IPS-20b (cell line): Measurements from ENCODE around the gene ZNF488.
"Not testable (repeated sequence)": the region's sequence is repeated elsewhere in the genome, so short reads cannot be mapped to it uniquely, and the experiment has no call there.

Source experiments
- H3K27ac ChIP-seq: one replicate; pipeline ENCODE4 v1.5.1; 2013; ENCODE audit warnings: low read length
- H3K27me3 ChIP-seq: 2 replicates; pipeline ENCODE4 v1.6.1; 2013; ENCODE audit warnings: mild to moderate bottlenecking, low read length, inconsistent platforms; ENCODE audit not compliant: insufficient read depth
- H3K36me3 ChIP-seq: 2 replicates; pipeline ENCODE4 v1.6.1; 2013; ENCODE audit warnings: low read depth, mild to moderate bottlenecking, inconsistent platforms, low read length, moderate library complexity; ENCODE audit not compliant: insufficient read depth
- H3K4me1 ChIP-seq: 2 replicates; pipeline ENCODE4 v1.6.1; 2013; ENCODE audit warnings: mild to moderate bottlenecking, control low read depth, inconsistent platforms, low read length, moderate library complexity; ENCODE audit not compliant: insufficient read depth
- H3K4me3 ChIP-seq: 2 replicates; pipeline ENCODE4 v1.5.1; 2013; ENCODE audit warnings: mild to moderate bottlenecking, low read length, inconsistent platforms
- H3K9ac ChIP-seq: 2 replicates; pipeline ENCODE4 v1.6.1; 2013; ENCODE audit warnings: low read depth, mild to moderate bottlenecking, inconsistent platforms, low read length, moderate library complexity
- H3K9me3 ChIP-seq: 2 replicates; pipeline ENCODE4 v1.6.1; 2013; ENCODE audit warnings: mild to moderate bottlenecking, low read depth, low read length, inconsistent platforms; ENCODE audit not compliant: insufficient read depth

The ZNF488 gene, protein sequence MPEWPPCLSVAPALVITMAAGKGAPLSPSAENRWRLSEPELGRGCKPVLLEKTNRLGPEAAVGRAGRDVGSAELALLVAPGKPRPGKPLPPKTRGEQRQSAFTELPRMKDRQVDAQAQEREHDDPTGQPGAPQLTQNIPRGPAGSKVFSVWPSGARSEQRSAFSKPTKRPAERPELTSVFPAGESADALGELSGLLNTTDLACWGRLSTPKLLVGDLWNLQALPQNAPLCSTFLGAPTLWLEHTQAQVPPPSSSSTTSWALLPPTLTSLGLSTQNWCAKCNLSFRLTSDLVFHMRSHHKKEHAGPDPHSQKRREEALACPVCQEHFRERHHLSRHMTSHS

DNA sequence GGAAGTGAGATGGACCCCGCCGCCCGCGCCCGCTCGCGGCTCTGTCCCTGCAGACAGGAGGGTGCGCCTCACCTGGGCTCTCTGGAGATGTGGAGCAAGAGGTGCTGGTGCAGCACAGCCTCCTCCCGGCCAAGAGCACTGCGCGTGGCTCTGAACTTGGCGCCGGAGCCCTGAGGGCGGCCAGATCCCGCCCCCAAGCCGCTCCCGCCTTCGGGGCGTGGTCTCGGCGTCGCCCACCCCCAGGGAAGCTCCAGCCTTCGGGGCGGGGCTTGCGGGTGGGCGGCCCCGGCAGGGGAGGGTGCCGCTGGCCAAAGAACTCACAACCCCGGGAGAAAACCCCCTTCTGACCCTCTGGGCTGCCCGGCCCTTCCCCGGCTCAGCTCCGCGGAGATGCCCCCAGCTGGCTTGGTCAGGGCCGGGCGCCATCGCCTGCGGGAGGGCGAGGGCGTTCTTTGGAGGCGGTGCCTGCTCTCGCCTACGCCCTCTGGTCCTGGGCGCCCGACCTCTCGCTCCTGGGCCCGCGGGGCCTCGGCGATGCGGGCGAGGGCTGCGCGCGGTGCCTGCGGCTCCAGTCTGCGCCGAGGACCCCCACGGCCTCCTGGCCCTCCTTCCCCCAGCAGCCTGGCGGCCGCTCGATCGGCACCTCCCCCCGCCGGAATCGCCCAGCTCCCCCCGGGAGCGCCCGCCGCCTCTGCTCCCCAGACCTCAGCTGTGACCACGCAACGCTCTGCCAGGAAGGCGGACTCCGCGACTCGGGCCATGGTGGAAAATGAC, at the start of gene ZNF488:
TSS of gene ZNF488 (minus strand) at position 146 of the 774 bp plus-strand sequence. CDS start 15,464 bp downstream, outside the sequence.
- H3K4me1 ChIP-seq = peaks cover 19% of the 10 kb centered on the region; the same call in 1 of the 2 replicates
- peak within 1 kb of the TSS; percentile 47; the same call in 1 of the 2 replicates for H3K9ac ChIP-seq
- H3K4me3 ChIP-seq = peak within 1 kb of the TSS; percentile 74
- H3K9me3 ChIP-seq = no peaks in the 10 kb centered on the region
- no peaks in the 10 kb centered on the region for H3K36me3 ChIP-seq
- H3K27me3 ChIP-seq = peaks cover 25% of the 10 kb centered on the region
- H3K27ac ChIP-seq = no peak within 1 kb of the TSS

DNA sequence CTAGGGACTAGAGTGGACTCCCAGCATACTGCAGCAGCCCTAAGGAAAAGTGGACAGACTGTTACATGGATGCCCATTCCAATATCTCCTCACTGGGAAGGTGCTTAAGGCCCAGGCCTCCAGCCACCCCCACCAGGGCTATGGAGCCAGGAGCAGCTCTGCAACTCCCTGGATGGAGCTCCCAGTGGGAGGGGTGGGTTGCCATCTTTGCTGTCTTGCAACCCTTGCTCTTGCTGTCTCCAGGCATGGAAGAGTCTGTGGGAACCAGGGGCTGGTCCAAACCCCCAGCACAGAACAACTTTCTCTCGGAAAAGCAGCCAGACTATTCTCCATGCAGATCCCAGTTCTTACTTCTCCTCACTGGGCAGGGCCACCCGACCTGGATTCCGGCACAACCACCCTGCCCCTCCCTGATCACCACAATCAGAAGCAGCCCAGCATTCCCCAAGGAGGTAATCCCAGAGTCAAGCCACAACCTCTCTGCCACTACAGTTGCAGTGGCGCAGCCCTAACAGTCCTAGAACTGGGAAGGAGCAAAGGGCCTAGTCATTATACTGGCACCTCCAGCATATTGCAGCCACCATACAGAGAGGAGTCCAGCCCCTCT, 41.8 kb upstream of the ZNF488 start:
- Histone ChIP-seq H3K9me3 (no peaks in the 10 kb centered on the region), H3K36me3 (no peaks in the 10 kb centered on the region), H3K9ac (no peak overlapping the region), H3K27me3 (no peaks in the 10 kb centered on the region), H3K4me1 (peaks cover 4% of the 10 kb centered on the region; the same call in 1 of the 2 replicates), H3K4me3 (no peak overlapping the region), H3K27ac (no peak overlapping the region)

DNA sequence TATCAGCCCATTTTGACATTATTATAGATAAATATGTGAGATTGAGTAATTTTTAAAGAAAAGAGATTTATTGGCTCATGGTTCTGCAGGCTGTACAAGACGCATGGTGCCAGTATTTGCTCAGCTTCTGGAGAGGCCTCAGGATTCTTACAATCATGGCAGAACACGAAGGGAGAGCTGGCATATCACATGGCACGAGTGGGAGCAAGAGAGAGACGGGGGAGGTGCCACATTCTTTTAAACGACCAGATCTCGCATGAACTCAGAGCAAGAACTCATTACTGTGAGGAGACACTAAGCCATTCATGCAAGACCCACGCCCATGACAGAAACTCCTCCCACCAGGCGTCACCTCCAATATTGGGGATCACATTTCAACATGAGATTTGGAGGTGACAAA, 40.1 kb upstream of the ZNF488 start:
- H3K36me3 ChIP-seq = no peaks in the 10 kb centered on the region
- H3K9me3 ChIP-seq = no peaks in the 10 kb centered on the region
- no peak overlapping the region for H3K4me3 ChIP-seq
- H3K27me3 ChIP-seq = no peaks in the 10 kb centered on the region
- H3K4me1 ChIP-seq = peaks cover 10% of the 10 kb centered on the region; the same call in 1 of the 2 replicates
- no peak overlapping the region for H3K27ac ChIP-seq
- no peak overlapping the region for H3K9ac ChIP-seq

DNA sequence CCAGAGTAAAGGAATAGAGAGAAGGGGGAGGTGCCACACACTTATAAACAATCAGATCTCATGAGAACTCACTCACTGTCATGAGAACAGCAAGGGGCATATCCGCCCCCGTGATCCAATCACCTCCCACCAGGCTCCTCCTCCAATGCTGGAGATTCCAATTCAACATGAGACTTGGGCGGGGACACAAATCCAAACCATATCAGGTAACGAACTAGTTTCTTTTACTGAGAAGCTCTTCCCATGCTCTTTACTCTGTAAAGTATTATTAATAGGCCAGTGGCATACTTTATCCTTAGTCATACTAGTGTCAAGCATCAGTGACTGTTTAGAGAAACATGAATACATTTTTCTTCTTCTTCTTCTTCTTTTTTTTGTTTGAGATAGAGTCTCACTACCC, 39.4 kb upstream of the ZNF488 start:
- no peaks in the 10 kb centered on the region for H3K36me3 ChIP-seq
- H3K9ac ChIP-seq = no peak overlapping the region
- peaks cover 10% of the 10 kb centered on the region; the same call in 1 of the 2 replicates for H3K4me1 ChIP-seq
- H3K4me3 ChIP-seq = no peak overlapping the region
- no peaks in the 10 kb centered on the region for H3K27me3 ChIP-seq
- H3K9me3 ChIP-seq = no peaks in the 10 kb centered on the region
- no peak overlapping the region for H3K27ac ChIP-seq

DNA sequence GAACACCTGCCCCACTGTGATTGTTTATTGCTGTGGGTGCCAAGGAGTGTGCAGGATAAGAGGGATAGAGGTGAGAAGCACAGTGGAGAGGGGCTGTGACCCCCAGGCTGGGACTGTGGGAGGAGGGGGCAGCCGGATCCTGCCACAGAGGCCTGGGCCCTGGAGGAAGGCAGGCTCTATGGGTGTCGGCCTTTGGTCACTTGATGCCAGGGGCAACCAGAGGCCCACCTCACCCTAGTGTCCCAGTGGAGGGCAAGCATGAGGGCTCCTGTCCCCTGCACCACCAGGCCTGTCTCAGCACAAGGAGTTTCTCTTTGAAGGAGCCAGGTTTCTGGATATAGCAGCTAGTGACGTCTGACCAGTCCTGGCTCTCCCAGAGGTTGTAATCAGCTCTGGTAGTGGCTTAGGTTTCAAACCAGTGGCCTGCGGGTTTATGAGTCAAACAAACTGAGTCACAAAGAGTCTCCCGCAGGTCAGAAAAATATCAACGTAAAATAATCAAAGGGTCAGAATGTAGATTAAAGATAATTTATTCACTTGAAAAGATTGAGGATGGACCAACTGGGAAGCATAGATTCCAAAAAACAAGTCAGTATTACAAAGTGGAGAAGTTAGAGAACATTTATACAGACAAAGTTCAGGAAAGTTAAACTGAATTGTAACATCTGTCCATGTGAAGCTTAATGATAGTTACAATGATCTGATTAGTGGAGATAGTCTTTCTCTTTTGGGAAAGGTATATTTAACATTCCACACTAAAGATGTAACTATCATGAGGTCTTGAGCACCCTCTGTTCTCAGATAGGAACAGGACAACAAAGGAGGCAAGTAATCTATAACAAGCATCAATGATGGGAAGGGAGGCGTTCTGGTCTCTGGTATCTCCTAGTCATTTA, 37.2 kb upstream of the ZNF488 start:
- Histone ChIP-seq H3K27me3 (no peaks in the 10 kb centered on the region), H3K9ac (no peak overlapping the region)

DNA sequence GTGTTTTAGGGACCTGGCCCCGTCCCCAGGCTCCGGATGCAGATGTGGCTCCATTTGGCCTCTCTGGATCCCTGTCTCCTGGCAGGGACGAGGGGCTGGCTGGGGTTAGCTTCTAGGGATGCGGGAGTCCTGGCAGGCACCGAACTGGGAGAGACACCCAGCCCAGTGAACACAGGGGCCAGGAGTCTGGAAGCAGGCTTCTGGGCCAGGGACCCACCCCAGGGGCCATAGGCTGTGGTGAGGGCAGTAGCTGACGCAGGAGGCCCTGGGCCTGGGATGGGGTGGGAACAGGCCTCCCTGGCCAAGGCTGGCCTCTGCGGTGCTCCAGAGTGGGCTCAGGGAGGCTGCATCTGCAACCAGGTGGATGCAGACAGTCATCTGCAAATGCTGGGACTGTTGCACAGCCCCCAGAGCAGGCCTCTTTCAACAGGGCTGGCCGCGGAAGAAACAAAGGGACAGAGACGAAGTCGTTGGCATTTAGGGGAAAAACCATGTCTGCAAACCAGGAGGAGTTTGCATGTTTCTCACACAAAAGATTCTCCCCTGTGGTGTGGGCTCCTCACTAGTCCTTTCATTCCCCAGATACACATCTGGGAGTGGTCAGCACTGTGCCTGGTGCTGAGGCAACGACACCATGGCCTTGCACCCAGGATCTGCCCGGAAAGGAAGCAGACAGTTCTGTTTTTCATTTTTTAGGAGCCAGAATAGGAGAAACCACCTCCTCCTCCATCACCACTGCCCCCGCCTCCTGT, 36.4 kb upstream of the ZNF488 start:
- Histone ChIP-seq H3K36me3 (no peaks in the 10 kb centered on the region), H3K9ac (no peak overlapping the region), H3K27ac (no peak overlapping the region), H3K4me1 (peaks cover 10% of the 10 kb centered on the region; the same call in 1 of the 2 replicates), H3K9me3 (no peaks in the 10 kb centered on the region), H3K4me3 (no peak overlapping the region), H3K27me3 (no peaks in the 10 kb centered on the region)

More for the DNA sequence above, 37.2 kb upstream of the ZNF488 start:
- no peaks in the 10 kb centered on the region for H3K36me3 ChIP-seq
- H3K27ac ChIP-seq = no peak overlapping the region
- H3K4me1 ChIP-seq = peaks cover 10% of the 10 kb centered on the region; the same call in 1 of the 2 replicates
- H3K4me3 ChIP-seq = no peak overlapping the region
- no peaks in the 10 kb centered on the region for H3K9me3 ChIP-seq

DNA sequence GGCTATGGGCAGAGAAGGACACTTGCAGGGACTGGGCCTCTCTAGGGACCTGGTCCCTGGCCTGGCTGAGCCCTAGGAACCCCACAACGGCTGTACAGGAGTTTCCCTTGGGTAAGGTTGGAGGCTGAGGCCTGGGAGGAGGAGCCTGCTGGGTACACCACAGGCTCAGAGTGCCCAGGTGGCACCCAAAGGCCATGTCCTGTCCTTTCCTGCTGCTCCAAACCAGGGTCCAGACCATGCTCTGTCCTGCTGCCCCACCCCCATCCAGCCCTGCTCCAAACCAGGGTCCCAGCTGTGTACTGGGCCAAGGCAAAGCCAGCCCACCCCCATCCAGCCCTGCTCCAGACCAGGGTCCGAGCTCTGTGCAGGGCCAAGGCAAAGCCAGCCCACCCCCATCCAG, 35.3 kb upstream of the ZNF488 start:
- H3K9ac ChIP-seq = no peak overlapping the region
- H3K9me3 ChIP-seq = no peaks in the 10 kb centered on the region
- peaks cover 10% of the 10 kb centered on the region; the same call in 1 of the 2 replicates for H3K4me1 ChIP-seq
- H3K4me3 ChIP-seq = no peak overlapping the region
- H3K27me3 ChIP-seq = no peaks in the 10 kb centered on the region
- H3K27ac ChIP-seq = no peak overlapping the region
- no peaks in the 10 kb centered on the region for H3K36me3 ChIP-seq

DNA sequence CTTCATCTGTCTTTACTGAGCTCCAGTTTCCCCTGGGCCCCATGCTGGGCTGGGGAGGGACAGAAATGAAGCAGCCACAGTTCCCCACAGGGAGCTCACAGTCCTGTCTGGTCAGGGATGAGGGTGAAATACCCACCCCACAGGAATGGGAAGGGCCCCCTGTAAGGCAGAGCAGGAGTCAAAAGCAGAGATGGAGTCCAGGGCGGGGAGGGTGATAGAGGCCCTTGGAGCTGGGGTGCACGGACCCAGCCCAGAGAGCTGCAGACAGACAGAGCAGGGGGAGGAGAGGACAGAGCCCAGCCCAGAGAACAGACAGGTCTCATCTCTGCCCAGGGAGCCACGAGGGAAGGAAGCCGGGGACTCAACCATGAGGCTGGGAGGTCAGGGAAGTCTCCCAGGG, 34.9 kb upstream of the ZNF488 start:
- H3K9ac ChIP-seq = no peak overlapping the region
- H3K36me3 ChIP-seq = no peaks in the 10 kb centered on the region
- H3K9me3 ChIP-seq = no peaks in the 10 kb centered on the region
- H3K4me1 ChIP-seq = peaks cover 10% of the 10 kb centered on the region; the same call in 1 of the 2 replicates
- no peak overlapping the region for H3K4me3 ChIP-seq
- no peaks in the 10 kb centered on the region for H3K27me3 ChIP-seq
- no peak overlapping the region for H3K27ac ChIP-seq

DNA sequence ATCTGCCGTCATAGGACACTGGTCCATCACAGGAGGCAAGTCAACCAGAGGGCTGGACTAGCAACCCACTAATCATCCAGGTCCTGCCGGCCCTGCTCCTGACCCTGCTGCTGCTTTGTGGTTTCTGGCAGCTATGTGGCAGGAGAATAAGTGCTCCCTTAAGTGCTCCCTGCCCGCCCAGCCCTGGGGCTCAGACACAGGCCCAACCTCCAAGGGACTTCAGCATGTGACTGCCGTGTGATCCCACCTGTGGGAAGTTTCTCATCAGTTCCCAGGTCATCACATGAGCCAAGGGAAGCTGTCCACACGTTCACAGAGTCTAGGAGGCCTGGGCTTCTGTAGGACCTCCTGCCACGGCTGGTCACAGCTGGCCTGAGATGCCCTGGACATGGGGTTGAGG, 34.2 kb upstream of the ZNF488 start:
- no peak overlapping the region for H3K27ac ChIP-seq
- H3K36me3 ChIP-seq = no peaks in the 10 kb centered on the region
- peaks cover 10% of the 10 kb centered on the region; the same call in 1 of the 2 replicates for H3K4me1 ChIP-seq
- no peak overlapping the region for H3K9ac ChIP-seq
- no peaks in the 10 kb centered on the region for H3K27me3 ChIP-seq
- H3K4me3 ChIP-seq = no peak overlapping the region
- H3K9me3 ChIP-seq = no peaks in the 10 kb centered on the region

DNA sequence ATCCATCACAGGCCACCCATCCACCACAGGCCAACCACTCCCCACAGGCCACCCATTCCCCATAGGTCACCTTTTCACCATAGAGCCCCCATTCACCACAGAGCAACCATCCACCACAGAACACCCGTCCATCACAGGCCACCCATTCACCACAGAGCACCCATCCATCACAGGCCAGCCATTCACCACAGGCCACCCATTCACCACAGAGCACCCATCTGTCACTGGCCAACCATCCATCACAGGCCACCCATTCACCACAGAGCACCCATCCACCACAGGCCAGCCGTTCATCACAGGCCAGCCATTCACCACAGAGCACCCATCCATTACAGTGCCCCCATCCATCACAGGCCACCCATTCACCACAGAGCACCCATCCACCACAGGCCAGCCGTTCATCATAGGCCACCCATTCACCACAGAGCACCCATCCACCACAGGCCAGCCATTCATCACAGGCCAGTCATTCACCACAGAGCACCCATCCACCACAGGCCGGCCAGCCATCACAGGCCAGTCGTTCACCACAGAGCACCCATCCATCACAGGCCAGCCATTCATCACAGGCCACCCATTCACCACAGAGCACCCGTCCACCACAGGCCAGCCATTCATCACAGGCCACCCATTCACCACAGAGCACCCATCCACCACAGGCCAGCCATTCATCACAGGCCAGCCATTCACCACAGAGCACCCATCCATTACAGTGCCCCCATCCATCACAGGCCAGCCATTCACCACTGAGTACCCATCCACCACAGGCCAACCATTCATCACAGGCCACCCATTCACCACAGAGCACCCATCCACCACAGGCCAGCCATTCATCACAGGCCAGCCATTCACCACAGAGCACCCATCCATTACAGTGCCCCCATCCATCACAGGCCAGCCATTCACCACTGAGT, 32.5 kb upstream of the ZNF488 start:
- not testable (repeated sequence) for H3K27me3 ChIP-seq, H3K4me1 ChIP-seq, H3K36me3 ChIP-seq, H3K9ac ChIP-seq, H3K27ac ChIP-seq, H3K9me3 ChIP-seq, H3K4me3 ChIP-seq
